A549 (cell line): ENCODE data around the gene EPB41L1. TPM values are rescaled to one million over a fixed set of nuclear protein-coding genes. Genes with fewer than 3 reads are reported as not detected.

Experiments
- ATAC-seq, 2 experiments: fragments of 200-7000 bp in 1 of 2; fragments of >200 bp in 1 of 2; cut with Nextera tagmentation in 1 of 2; cut with Tn5 transposase in 1 of 2; 3 replicates each; pipeline versions ENCODE4 v1.8.0 to v1.9.1; 2018 to 2020; ENCODE audit warnings: mild to moderate bottlenecking in 1 of 2, moderate library complexity in 1 of 2
- CTCF ChIA-PET: fragments of 300-600 bp; sonication (Branson Sonifier 250); formaldehyde crosslinking; extraction: SDS; loops from one replicate; lab custom pipeline; 2021; ENCODE audit warnings: antibody characterized with exemption, inconsistent platforms; lab: Yijun Ruan, JAX
- POLR2A ChIA-PET: fragments of 350-600 bp; formaldehyde crosslinking; extraction: SDS; loops from one replicate; lab custom pipeline; 2021; ENCODE audit warnings: antibody characterized with exemption, inconsistent platforms; lab: Yijun Ruan, JAX
- DNase-seq, 2 experiments: peaks; one replicate each; pipeline versions ENCODE4 v3.0.0 to v3.0.0-alpha.2; 2011 to 2016; ENCODE audit warnings: low read depth in 1 of 2, low spot score in 1 of 2
- FAIRE-seq: peaks from 2 replicates; lab custom pipeline; 2011; peaks lifted over from hg19 to GRCh38; lab: Jason Lieb, UNC
- H3K27ac ChIP-seq, 2 experiments: fragments of >200 bp; sonication (Bioruptor Twin); formaldehyde crosslinking; 3 replicates each; pipeline ENCODE4 v1.5.1; 2016 to 2017
- H3K4me1 ChIP-seq: fragments of >200 bp; sonication (Bioruptor Twin); formaldehyde crosslinking; 3 replicates; pipeline ENCODE4 v1.6.1; 2016
- H3K4me2 ChIP-seq: fragments of >200 bp; sonication (Bioruptor Twin); formaldehyde crosslinking; 3 replicates; pipeline ENCODE4 v1.6.1; 2016
- H3K4me3 ChIP-seq: fragments of >200 bp; sonication (Bioruptor Twin); formaldehyde crosslinking; 3 replicates; pipeline ENCODE4 v1.5.1; 2016
- H3K9me3 ChIP-seq: fragments of >200 bp; sonication (Bioruptor Twin); formaldehyde crosslinking; 3 replicates; pipeline ENCODE4 v1.6.1; 2016
- BHLHE40 ChIP-seq: IDR thresholded peaks from 2 replicates; pipeline ENCODE4 v1.6.1; 2012; ENCODE audit warnings: low read depth, low read length, inconsistent platforms
- EHF ChIP-seq: fragments of 250-450 bp; sonication (Bioruptor Pico); IDR thresholded peaks from 2 replicates; pipeline ENCODE4 v1.5.0; 2020; ENCODE audit warnings: mild to moderate bottlenecking
- EP300 ChIP-seq, 2 experiments: fragments of >200 bp; sonication (Bioruptor Twin); formaldehyde crosslinking; IDR thresholded peaks; 2 replicates in 1 of 2; 3 replicates in 1 of 2; pipeline ENCODE4 v1.6.1; 2016 to 2017
- FOSB ChIP-seq: fragments of 250-450 bp; sonication (Bioruptor Pico); IDR thresholded peaks from 2 replicates; pipeline ENCODE4 v1.5.0; 2020; ENCODE audit warnings: mild to moderate bottlenecking, moderate library complexity
- FOXS1 ChIP-seq: fragments of 250-450 bp; sonication (Bioruptor Pico); IDR thresholded peaks from 2 replicates; pipeline ENCODE4 v1.5.0; 2020; ENCODE audit warnings: mild to moderate bottlenecking, moderate library complexity
- JUN ChIP-seq, 2 experiments: fragments of >200 bp; sonication (Bioruptor Twin); formaldehyde crosslinking; IDR thresholded peaks; 2 replicates in 1 of 2; 3 replicates in 1 of 2; pipeline ENCODE4 v1.6.1; 2016 to 2017
- MAZ ChIP-seq: fragments of 150-350 bp; IDR thresholded peaks from 2 replicates; pipeline ENCODE4 v1.6.1; 2014; ENCODE audit warnings: antibody characterized with exemption, low read depth, low read length, borderline replicate concordance
- PHF8 ChIP-seq: fragments of 200-600 bp; sonication (generic); IDR thresholded peaks from 2 replicates; pipeline ENCODE4 v1.6.1; 2016; ENCODE audit warnings: low read depth, mild to moderate bottlenecking, antibody characterized with exemption, moderate library complexity, borderline replicate concordance
- POLR2A ChIP-seq: IDR thresholded peaks from 2 replicates; pipeline ENCODE4 v1.6.1; 2012; ENCODE audit warnings: mild to moderate bottlenecking, low read length
- RARB ChIP-seq: fragments of 250-450 bp; sonication (Bioruptor Pico); IDR thresholded peaks from 2 replicates; pipeline ENCODE4 v1.8.0; 2021; ENCODE audit warnings: mild to moderate bottlenecking, moderate library complexity
- RFX5 ChIP-seq: fragments of 450-650 bp; IDR thresholded peaks from 2 replicates; pipeline ENCODE4 v1.7.1; 2014; ENCODE audit warnings: antibody characterized with exemption, mild to moderate bottlenecking, moderate library complexity
- SMC3 ChIP-seq: fragments of >200 bp; sonication (Bioruptor Twin); formaldehyde crosslinking; IDR thresholded peaks from 3 replicates; pipeline ENCODE4 v1.6.1; 2018; ENCODE audit warnings: inconsistent platforms
- ZC3H11A ChIP-seq: fragments of 450-650 bp; IDR thresholded peaks from 2 replicates; pipeline ENCODE4 v1.6.1; 2014; ENCODE audit warnings: antibody characterized with exemption, mild to moderate bottlenecking
- WGBS: methylation state at CpG from one replicate; pipeline ENCODE4 v1.1.6; 2017; ENCODE audit errors: missing lambda C conversion rate; 5-methylcytosine and 5-hydroxymethylcytosine counted together
- polyA plus RNA-seq, 4 experiments: library from polyadenylated mRNA; depleted of rRNA in 3 of 4; stranded (reverse); fragments of >200 nt; fragmentation: RNase III in 1 of 4; extraction: RNeasy Plus Mini Kit Qiagen cat#74134 plus additional on column Dnase treatment in 1 of 4; gene quantifications; 2 replicates in 3 of 4; 3 replicates in 1 of 4; pipeline ENCODE4 v1.2.3, GENCODE V29; 2011 to 2017
- TF ChIP-seq, protein P1 (sequence below): fragments of 250-450 bp; sonication (Bioruptor Pico); IDR thresholded peaks from 2 replicates; pipeline ENCODE4 v1.5.0; 2020; ENCODE audit warnings: low read depth, mild to moderate bottlenecking, moderate library complexity
- TF ChIP-seq, protein P2 (sequence below): fragments of >200 bp; sonication (Bioruptor Twin); formaldehyde crosslinking; IDR thresholded peaks from 2 replicates; pipeline ENCODE4 v1.6.1; 2016
- TF ChIP-seq, protein P3 (sequence below): IDR thresholded peaks from 2 replicates; pipeline ENCODE4 v1.6.1; 2012; ENCODE audit warnings: low read depth, borderline replicate concordance

Gene EPB41L1
- polyA plus RNA-seq, 2 of the 4 experiments (the other 2 are of a cell fraction), result 45.9 to 94.4 TPM

DNA sequence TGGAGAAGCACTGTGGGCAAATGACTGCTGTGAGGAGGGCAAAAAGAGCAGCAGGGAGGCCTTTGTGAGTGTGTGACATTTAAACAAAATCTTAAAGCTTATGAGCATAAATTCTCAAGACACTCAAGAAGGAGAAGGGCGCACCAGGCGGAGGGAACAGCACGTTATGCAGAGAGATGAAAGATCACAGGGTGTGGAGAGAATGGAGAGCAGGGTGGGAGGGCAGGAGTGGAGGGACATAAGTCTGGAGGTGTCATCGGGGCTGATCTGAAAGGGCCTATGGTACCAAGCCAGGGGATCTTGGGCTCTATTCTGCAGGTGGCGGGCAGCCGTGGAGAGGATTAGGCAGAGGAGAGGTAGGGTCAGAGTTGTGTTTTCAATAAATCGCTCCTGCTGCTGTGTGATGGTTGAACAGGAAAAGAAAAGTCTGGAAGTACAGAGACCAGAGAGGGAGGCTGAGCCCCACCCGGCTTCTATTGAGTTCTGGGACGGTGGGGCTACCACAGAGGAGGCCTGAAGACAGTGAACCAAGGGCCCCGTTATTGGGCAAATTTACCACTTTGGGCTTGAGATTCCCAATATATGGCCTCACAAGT, 127.3 kb downstream of the EPB41L1 start:
- TF ChIP-seq EP300 (IDR thresholded peaks at IDR 0.05) (no peak), JUN (IDR thresholded peaks at IDR 0.05) (no peak), FOXS1 (CRISPR knock-in tag) (no peak), BHLHE40 (no peak), SMC3 (no peak), RARB (CRISPR knock-in tag) (no peak), PHF8 (no peak), FOSB (CRISPR knock-in tag) (no peak), MAZ (no peak), ZC3H11A (no peak), POLR2A (no peak), RFX5 (no peak), EHF (CRISPR knock-in tag) (no peak)
- TF ChIP-seq, protein P1, sequence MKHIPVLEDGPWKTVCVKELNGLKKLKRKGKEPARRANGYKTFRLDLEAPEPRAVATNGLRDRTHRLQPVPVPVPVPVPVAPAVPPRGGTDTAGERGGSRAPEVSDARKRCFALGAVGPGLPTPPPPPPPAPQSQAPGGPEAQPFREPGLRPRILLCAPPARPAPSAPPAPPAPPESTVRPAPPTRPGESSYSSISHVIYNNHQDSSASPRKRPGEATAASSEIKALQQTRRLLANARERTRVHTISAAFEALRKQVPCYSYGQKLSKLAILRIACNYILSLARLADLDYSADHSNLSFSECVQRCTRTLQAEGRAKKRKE (CRISPR knock-in tag), result no peak
- TF ChIP-seq, protein P2, sequence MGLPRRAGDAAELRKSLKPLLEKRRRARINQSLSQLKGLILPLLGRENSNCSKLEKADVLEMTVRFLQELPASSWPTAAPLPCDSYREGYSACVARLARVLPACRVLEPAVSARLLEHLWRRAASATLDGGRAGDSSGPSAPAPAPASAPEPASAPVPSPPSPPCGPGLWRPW, result no peak
- TF ChIP-seq, protein P3, sequence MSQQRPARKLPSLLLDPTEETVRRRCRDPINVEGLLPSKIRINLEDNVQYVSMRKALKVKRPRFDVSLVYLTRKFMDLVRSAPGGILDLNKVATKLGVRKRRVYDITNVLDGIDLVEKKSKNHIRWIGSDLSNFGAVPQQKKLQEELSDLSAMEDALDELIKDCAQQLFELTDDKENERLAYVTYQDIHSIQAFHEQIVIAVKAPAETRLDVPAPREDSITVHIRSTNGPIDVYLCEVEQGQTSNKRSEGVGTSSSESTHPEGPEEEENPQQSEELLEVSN, result no peak
- ATAC-seq (no peak; a peak in 1 of 6 replicates), FAIRE-seq (no peak), DNase-seq (no peak)
- no peak overlapping the region for H3K4me2 ChIP-seq
- no peaks in the 10 kb centered on the region for H3K4me1 ChIP-seq
- H3K4me3 ChIP-seq, result no peak overlapping the region
- no peak overlapping the region for H3K27ac ChIP-seq
- no peaks in the 10 kb centered on the region for H3K9me3 ChIP-seq
- CTCF ChIA-PET, result interaction anchor here (1.0 to 6.1 kb wide), 2 partner anchors 9 to 157 kb away, joined by 3 to 29 read pairs; no protein-coding TSS in a partner anchor
- POLR2A ChIA-PET, result no interaction called here
- whole genome bisulfite sequencing, result 47% methylated on average over 10 of the region's 10 CpGs

Other genes with a start within 250 kb of the EPB41L1 start
- 9.1 and 10.2 TPM in 2 replicates for gene SCAND1, start 200.2 kb upstream of the EPB41L1 start, polyA plus RNA-seq (2011; rRNA removed)
- 59.2 to 72.2 TPM (median 68.0 TPM) in 3 replicates for gene SCAND1, start 200.2 kb upstream of the EPB41L1 start, polyA plus RNA-seq (2017; fragmentation: RNase III; extraction: RNeasy Plus Mini Kit Qiagen cat#74134 plus additional on column Dnase treatment)
- gene CNBD2, start 186.2 kb upstream of the EPB41L1 start, polyA plus RNA-seq (2011; rRNA removed), result 4.3 and 5.1 TPM in 2 replicates
- 5.0 to 5.4 TPM (median 5.2 TPM) in 3 replicates for gene CNBD2, start 186.2 kb upstream of the EPB41L1 start, polyA plus RNA-seq (2017; fragmentation: RNase III; extraction: RNeasy Plus Mini Kit Qiagen cat#74134 plus additional on column Dnase treatment)
- 29.2 and 38.0 TPM in 2 replicates for gene AAR2, start 81.7 kb downstream of the EPB41L1 start, polyA plus RNA-seq (2011; rRNA removed)
- 26.8 to 27.2 TPM (median 27.2 TPM) in 3 replicates for gene AAR2, start 81.7 kb downstream of the EPB41L1 start, polyA plus RNA-seq (2017; fragmentation: RNase III; extraction: RNeasy Plus Mini Kit Qiagen cat#74134 plus additional on column Dnase treatment)
- gene DLGAP4, start 151.6 kb downstream of the EPB41L1 start, polyA plus RNA-seq (2011; rRNA removed), result 11.9 and 15.8 TPM in 2 replicates
- 29.8 to 36.7 TPM (median 32.6 TPM) in 3 replicates for gene DLGAP4, start 151.6 kb downstream of the EPB41L1 start, polyA plus RNA-seq (2017; fragmentation: RNase III; extraction: RNeasy Plus Mini Kit Qiagen cat#74134 plus additional on column Dnase treatment)